HG03064 (cell line): ENCODE measurements around the gene TMEM132D.

ENCODE experiments used
- ATAC-seq: cut with Tn5 transposase; IDR thresholded peaks from one replicate; pipeline ENCODE4 v1.9.1; 2021; ENCODE audit warnings: low read depth; ENCODE audit not compliant: unreplicated experiment

Gene TMEM132D

GRCh38 chr12:129753586-129753985, 150.2 kb downstream of the TMEM132D start:
- no peak for ATAC-seq

DNA sequence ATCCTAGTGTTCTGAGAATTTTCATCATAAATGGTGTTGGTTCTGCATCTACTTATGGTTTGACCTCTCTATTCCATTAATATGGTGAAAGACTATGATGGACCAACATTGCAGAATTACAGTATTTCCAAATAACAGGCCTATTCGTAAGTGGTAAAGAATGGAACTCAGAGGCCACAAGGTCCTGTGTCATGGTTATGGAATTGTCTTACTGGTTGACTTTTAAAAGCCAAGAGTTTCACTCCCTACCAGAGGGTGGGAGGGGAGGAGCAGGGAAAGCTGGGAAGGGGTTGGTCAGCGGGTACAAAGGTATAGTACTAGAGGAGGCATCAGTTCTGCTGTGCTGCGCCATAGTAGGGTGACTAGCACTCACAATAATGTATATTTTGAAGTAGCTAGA, 153.4 kb downstream of the TMEM132D start:
- ATAC-seq: no peak

GRCh38 chr12:129746318-129746717, 157.5 kb downstream of the TMEM132D start:
- no peak for ATAC-seq

- ATAC-seq: no peak
These were observed 174.7 kb downstream of the TMEM132D start for GRCh38 chr12:129729170-129729569.

GRCh38 chr12:129727100-129727499, 176.7 kb downstream of the TMEM132D start:
- ATAC-seq: no peak

DNA sequence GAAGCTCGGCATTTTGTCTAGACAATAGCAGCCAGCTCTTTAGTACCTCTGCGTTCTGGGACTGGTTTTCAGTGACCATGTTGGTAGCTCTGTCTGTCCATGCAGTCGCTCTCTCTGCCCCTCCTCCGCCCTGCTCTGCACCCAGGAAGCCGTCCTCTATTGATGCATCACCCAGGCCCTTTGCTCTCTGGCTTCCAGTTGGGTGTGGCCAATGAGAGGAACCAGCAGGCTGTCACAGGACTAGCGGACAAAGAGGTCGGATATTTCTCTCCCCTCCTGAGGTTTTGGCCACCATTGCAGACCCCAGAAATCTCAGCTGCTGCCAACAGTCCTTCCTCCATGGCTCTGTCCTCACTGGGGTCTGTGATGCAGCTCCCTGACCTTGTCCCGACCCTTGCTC, 180.6 kb downstream of the TMEM132D start:
- ATAC-seq: no peak

DNA sequence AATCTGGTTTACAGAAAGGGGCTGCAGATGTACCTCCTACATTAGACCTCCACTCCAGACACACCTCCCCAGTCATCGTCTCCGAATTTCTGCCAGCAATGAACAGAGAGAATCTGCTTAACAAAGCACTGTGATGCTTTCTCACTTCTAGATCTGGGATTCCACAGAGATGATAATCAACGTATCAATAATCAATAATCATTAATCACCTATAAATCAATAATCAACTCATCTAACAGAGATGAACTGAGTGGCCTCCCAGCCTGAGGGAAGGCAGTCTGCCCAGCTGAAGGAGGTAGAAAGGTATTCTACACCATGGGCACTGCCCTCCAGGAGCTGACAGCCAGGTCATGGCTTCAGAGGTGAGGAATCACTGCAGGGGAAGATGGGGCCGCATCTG, 183.2 kb downstream of the TMEM132D start:
- ATAC-seq: no peak

- no peak for ATAC-seq
These were observed 184.4 kb downstream of the TMEM132D start for GRCh38 chr12:129719416-129719815.

DNA sequence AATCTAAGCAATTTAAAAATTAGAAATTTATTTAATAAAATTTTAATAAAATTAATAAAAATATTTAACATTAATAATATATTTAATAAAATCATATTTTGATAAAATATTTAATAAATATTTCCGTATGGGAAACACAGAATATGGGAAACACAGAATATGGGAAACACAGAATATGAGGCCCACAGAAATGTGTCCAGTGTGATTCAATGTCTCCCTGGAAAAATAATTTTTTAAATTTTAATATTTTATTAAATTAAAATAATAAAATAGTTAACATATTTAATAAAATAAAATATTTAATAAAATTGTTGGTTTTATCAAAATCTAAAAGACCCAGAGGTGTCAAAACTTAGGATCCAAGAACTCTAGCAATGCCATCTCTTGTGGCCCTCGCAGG, 186.4 kb downstream of the TMEM132D start:
- ATAC-seq: no peak

GRCh38 chr12:129716825-129717224, 187.0 kb downstream of the TMEM132D start:
- no peak for ATAC-seq

DNA sequence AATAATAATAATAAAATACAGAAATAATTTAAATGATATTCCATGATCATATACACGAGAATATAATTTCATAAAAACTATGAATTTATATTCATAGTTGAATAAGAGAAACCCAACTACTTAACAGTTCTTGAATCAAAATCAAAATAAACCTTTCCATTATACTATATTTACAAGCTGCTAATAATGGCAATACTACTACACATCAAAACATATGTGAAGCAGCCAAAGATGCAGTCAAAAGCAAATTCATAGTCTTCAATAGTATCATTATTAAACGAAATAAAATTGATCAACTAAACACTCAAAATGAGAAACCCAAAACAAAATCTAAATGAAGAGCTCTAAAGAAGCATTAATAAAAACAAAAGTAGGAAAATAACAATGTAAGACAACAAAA, 197.1 kb downstream of the TMEM132D start:
- no peak for ATAC-seq

GRCh38 chr12:129704232-129704830, 199.5 kb downstream of the TMEM132D start:
- no peak for ATAC-seq

DNA sequence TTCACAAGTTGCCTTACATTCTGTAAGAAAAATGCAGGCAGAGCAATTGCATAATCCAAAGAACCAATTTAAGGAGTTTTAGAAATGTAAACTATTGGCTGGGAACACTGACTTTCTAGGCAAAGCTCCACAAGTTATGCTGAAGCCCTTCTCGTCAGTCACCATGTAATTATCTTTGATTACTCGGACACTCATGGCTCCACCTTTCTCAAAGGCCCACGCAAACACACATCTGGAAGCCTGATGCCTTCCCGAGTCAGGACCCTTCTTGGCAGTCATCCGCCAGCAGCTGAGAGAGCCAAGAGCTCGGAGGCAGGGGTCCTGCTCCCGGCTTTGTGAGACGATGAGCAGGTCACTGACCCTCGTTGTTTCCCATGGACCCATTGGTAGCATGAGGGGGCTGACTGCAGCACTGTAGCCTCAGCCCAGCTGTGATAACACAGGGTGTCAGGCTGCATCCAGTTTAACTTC, 202.2 kb downstream of the TMEM132D start:
- no peak for ATAC-seq

DNA sequence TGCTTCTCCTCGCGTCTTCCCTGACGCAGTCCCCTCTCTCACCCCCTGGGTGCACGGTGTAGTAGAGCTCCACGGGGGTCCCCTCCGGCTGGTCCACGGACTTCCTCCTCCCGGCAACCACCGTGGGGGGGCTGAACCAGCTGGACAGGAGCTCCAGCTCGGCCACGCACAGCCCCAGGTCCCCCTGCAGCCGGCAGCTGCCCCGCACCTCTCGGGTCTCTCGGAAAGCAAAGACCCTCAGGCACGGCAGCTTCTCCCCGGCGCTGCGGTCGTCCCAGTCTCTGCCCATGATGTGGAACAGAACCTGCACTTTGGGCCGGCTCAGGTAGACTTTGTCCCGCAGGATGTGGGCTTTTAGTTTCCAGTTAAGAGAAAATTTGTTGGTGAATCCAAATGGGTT, 203.8 kb downstream of the TMEM132D start:
- ATAC-seq: no peak

DNA sequence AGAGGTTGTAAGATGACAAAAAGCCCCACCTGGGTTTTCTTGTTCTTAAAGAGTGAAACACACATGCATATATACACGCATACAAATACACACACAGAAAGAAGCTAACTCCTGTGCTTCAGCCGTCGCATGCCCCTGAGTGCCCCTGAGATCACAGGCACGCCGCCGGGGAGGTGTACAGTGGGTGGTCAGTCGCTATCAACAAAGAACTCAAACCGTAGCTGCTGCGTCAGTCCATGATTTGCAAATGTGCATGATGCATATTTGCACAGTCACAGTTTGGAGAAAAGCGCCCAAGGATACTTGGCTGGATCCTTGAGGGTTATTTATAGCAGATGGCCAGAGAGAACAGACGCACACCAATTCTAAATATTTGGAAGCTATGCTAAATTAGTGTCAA, 206.9 kb downstream of the TMEM132D start:
- no peak for ATAC-seq

DNA sequence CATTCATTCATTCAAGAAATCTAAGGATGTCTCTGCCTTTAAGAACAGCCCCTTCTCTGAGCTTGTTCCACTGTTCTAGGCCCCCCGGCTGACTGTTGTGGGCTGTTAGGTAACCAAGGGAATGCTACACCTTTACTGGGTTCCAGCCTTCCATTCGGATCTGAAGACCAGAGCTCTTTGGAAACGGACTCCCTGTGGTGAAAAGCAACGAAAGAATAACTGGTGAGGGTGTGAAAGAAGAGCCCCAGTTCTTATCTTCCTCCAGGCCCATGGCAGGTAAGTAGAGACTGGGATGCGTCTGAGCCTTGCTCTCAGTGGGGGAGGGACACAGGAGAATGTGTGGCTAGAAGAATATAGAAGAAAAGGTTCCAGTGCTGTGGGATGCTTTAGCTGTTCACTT, 207.4 kb downstream of the TMEM132D start:
- ATAC-seq: no peak

DNA sequence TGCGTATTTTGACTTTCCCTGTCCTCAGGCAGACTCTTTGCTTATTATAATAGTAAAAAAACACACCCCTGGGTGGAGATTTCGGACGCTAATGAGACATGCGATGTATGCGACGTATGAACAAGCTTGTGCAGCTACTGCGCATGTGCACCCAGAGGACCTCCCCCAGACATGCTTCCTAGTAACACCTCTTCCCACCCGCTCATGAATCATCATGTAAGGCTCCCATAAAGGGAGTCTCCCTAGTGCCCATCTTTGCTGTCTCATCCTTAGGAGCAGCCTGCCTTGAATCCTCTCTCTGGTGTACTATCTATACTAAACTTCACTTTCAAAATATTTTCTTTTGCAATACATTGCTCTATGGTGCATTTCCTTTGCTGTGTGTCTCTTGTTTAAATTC, 210.1 kb downstream of the TMEM132D start:
- ATAC-seq: no peak

DNA sequence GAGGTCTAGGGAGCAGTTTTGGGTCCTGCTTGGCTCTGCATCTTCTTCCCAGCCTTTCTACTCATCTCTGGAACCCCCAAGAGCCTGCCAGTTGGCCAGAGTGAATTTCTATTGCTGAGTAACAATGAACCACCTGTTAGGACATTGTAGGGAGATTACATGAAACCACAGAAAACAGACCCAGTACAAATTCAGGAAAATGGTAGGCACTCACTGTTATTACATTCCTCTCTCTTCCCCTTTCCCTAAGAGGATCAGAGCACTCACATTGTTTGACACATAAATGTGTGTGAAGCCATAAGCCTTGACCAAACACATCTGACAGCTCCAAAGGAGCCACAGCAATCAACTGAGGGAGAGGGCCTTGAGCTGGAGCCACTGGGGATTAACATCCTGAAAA, 216.1 kb downstream of the TMEM132D start:
- ATAC-seq: no peak

- ATAC-seq: no peak
These were observed 222.0 kb downstream of the TMEM132D start for GRCh38 chr12:129681830-129682229.

- no peak for ATAC-seq
These were observed 222.7 kb downstream of the TMEM132D start for GRCh38 chr12:129681151-129681550.

GRCh38 chr12:129676411-129676810, 227.4 kb downstream of the TMEM132D start:
- ATAC-seq: no peak

- no peak for ATAC-seq
These were observed 227.9 kb downstream of the TMEM132D start for GRCh38 chr12:129675947-129676346.

DNA sequence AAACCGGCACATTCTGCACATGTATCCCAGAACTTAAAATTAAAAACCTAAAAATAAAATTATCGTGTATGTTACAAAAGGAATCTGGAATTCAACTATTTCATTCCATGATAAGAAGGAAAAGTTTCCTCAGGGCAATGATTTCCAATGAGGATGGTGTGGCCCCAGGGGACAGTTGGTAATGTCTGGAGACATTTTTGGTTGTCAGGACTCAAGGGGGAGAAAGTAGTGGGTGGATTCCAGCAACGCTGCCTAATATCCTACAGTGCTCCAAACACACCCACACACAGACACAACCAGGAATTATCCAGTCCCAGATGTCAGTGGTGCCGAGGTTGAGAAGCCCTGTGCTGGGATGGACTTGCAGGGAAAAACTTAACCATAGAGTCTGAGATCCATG, 228.3 kb downstream of the TMEM132D start:
- no peak for ATAC-seq
